ENCODE data around the gene CDHR5. TPM values are rescaled to one million over a fixed set of nuclear protein-coding genes. Genes with fewer than 3 reads are reported as not detected.
A peak's percentile ranks its signal among the peaks of the same experiment; 100 is the strongest.

Gene CDHR5
- total and polyA plus RNA-seq, 7 experiments from 2014 or later: not detected

DNA sequence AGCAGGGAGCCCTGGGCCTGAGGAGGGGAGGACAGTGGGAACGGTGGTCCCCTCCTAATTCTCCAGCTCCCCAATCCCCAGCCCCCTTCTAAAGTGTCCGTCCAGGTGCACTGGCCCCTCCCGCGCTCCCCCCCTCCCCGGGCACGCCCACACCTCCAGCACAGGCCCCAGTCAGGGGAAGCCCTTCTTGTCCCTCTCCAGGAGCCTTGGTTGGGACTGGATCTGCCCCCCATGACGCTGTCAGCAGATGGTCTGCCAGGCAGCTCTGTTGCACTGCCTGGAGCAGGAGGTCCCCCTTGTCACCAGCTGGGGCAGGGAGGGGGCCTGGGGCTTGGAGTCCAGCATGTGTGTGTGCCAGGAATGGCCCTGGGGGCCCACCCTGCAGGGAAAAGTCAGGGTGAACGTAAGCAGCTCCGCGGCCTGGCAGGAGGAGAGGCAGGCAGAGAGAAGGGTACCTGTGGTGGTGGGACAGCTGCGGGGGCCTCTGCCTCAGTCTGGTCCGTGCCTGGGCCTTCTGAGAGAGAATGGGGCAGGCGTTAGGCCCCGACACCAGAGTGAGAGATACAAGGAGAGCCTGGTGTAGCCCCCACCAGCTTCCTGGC, 10.6 kb downstream of the CDHR5 start:
- Histone ChIP-seq H3K4me3 (ENCODE audit: low read length) (no peak overlapping the region), H3K9me3 (ENCODE audit: control insufficient read depth in 2 of 3, low read length in 3 of 3) (no peaks in the 10 kb centered on the region), H3K27ac (ENCODE audit: low read depth, low read length) (peak overlapping the region; percentile 95), H3K27me3 (ENCODE audit: control insufficient read depth in 2 of 2, insufficient read depth in 2 of 2, low read length in 2 of 2) (no peaks in the 10 kb centered on the region), H3K4me1 (ENCODE audit: control insufficient read depth in 2 of 2, insufficient read depth in 2 of 2, low read length in 2 of 2) (peaks cover 8 to 22% of the 10 kb centered on the region in 2 donors), H3K36me3 (ENCODE audit: control insufficient read depth in 2 of 3, insufficient read depth in 3 of 3, low read length in 3 of 3) (peaks cover 0 to 50% (median 22%) of the 10 kb centered on the region in 3 experiments)
- Mint-ChIP-seq H3K9me3 (peaks cover 0 to 2% (median 0%) of the 10 kb centered on the region in 11 donors), H3K4me1 (peaks cover 0 to 22% (median 15%) of the 10 kb centered on the region in 7 donors), H3K27ac (peak overlapping the region; percentile 57 to 95 (median 88)), H3K36me3 (peaks cover 0 to 13% (median 0%) of the 10 kb centered on the region in 5 donors), H3K4me3 (peak overlapping the region; percentile 63 to 86 (median 76)), H3K27me3 (no peaks in the 10 kb centered on the region)
- CTCF ChIA-PET: no interaction called here
- intact Hi-C loops (cut with micrococcal nuclease): no loop called here
- ATAC-seq (no peak), DNase-seq (peak in 1 of 9 donors; percentile 31)
- POLR2A ChIA-PET: interaction anchor here (0.6 to 2.5 kb wide), 8 partner anchors 14 to 389 kb away, joined by 3 to 14 read pairs (median 3); partner anchors contain the start of genes HRAS, PHRF1 and RNH1

GRCh38 chr11:613369-613968, 11.3 kb downstream of the CDHR5 start:
- Mint-ChIP-seq H3K27ac (peak overlapping the region in 7 of 9 donors; percentile 88 to 95 (median 90)), H3K4me1 (peaks cover 0 to 22% (median 15%) of the 10 kb centered on the region in 7 donors), H3K27me3 (no peaks in the 10 kb centered on the region), H3K36me3 (peaks cover 0 to 15% (median 0%) of the 10 kb centered on the region in 5 donors), H3K4me3 (peak overlapping the region in 5 of 10 donors; percentile 13 to 82 (median 63)), H3K9me3 (peaks cover 0 to 2% (median 0%) of the 10 kb centered on the region in 11 donors)
- DNase-seq: peak in 8 of 9 donors; percentile 20 to 89 (median 76)
- no peaks in the 10 kb centered on the region for H3K27me3 ChIP-seq (ENCODE audit: control insufficient read depth in 2 of 2, insufficient read depth in 2 of 2, low read length in 2 of 2)
- no peak overlapping the region for H3K4me3 ChIP-seq (ENCODE audit: low read length)
- ChIA-PET POLR2A (interaction anchor here (0.7 to 2.5 kb wide), 4 partner anchors 37 to 110 kb away, joined by 3 to 14 read pairs (median 3); partner anchors contain the start of genes PHRF1 and RNH1), CTCF (interaction anchor here (0.6 kb wide), 1 partner anchor 36 kb away, joined by 6 read pairs; no protein-coding TSS in a partner anchor)
- H3K27ac ChIP-seq (ENCODE audit: low read depth, low read length): peak overlapping the region; percentile 95
- H3K9me3 ChIP-seq (ENCODE audit: control insufficient read depth in 2 of 3, low read length in 3 of 3): no peaks in the 10 kb centered on the region
- H3K36me3 ChIP-seq (ENCODE audit: control insufficient read depth in 2 of 3, insufficient read depth in 3 of 3, low read length in 3 of 3): peaks cover 0 to 56% (median 22%) of the 10 kb centered on the region in 3 experiments
- intact Hi-C loops (cut with micrococcal nuclease): loop anchor here (1.0 to 2.0 kb wide), 6 partner anchors 37 to 110 kb away; partner anchors contain the start of genes LMNTD2 (in 1 of the 2), LRRC56 (in 1 of the 2), PHRF1 (in 1 of the 2) and RASSF7 (in 1 of the 2)
- H3K4me1 ChIP-seq (ENCODE audit: control insufficient read depth in 2 of 2, insufficient read depth in 2 of 2, low read length in 2 of 2): peaks cover 8 to 22% of the 10 kb centered on the region in 2 donors
- ATAC-seq: peak; percentile 47

GRCh38 chr11:612961-613300, 11.8 kb downstream of the CDHR5 start:
- intact Hi-C loops (cut with micrococcal nuclease): loop anchor here (1.0 to 2.0 kb wide), 6 partner anchors 37 to 110 kb away; partner anchors contain the start of genes LMNTD2 (in 1 of the 2), LRRC56 (in 1 of the 2), PHRF1 (in 1 of the 2) and RASSF7 (in 1 of the 2)
- no peaks in the 10 kb centered on the region for H3K27me3 ChIP-seq (ENCODE audit: control insufficient read depth in 2 of 2, insufficient read depth in 2 of 2, low read length in 2 of 2)
- ChIA-PET POLR2A (interaction anchor here (2.5 kb wide), 1 partner anchor 37 kb away, joined by 14 read pairs; the partner anchor contains the start of gene PHRF1), CTCF (interaction anchor here (0.6 kb wide), 1 partner anchor 36 kb away, joined by 6 read pairs; no protein-coding TSS in a partner anchor)
- Mint-ChIP-seq H3K4me3 (peak overlapping the region in 1 of 10 donors; percentile 20), H3K27me3 (no peaks in the 10 kb centered on the region), H3K27ac (peak overlapping the region in 7 of 9 donors; percentile 58 to 93 (median 89)), H3K9me3 (peaks cover 0 to 2% (median 0%) of the 10 kb centered on the region in 11 donors), H3K36me3 (peaks cover 0 to 15% (median 0%) of the 10 kb centered on the region in 5 donors), H3K4me1 (peaks cover 0 to 22% (median 15%) of the 10 kb centered on the region in 7 donors)
- ATAC-seq (no peak), DNase-seq (peak in 1 of 9 donors; percentile 25)
- peak overlapping the region; percentile 86 for H3K27ac ChIP-seq (ENCODE audit: low read depth, low read length)
- H3K9me3 ChIP-seq (ENCODE audit: control insufficient read depth in 2 of 3, low read length in 3 of 3): no peaks in the 10 kb centered on the region
- H3K36me3 ChIP-seq (ENCODE audit: control insufficient read depth in 2 of 3, insufficient read depth in 3 of 3, low read length in 3 of 3): peaks cover 0 to 62% (median 22%) of the 10 kb centered on the region in 3 experiments
- no peak overlapping the region for H3K4me3 ChIP-seq (ENCODE audit: low read length)
- H3K4me1 ChIP-seq (ENCODE audit: control insufficient read depth in 2 of 2, insufficient read depth in 2 of 2, low read length in 2 of 2): peaks cover 8 to 22% of the 10 kb centered on the region in 2 donors

GRCh38 chr11:612201-612960, 12.4 kb downstream of the CDHR5 start:
- Histone ChIP-seq H3K36me3 (ENCODE audit: control insufficient read depth in 2 of 3, insufficient read depth in 3 of 3, low read length in 3 of 3) (peaks cover 0 to 67% (median 22%) of the 10 kb centered on the region in 3 experiments), H3K9me3 (ENCODE audit: control insufficient read depth in 2 of 3, low read length in 3 of 3) (no peaks in the 10 kb centered on the region), H3K4me1 (ENCODE audit: control insufficient read depth in 2 of 2, insufficient read depth in 2 of 2, low read length in 2 of 2) (peaks cover 8 to 22% of the 10 kb centered on the region in 2 donors), H3K27ac (ENCODE audit: low read depth, low read length) (peak overlapping the region; percentile 86), H3K4me3 (ENCODE audit: low read length) (no peak overlapping the region), H3K27me3 (ENCODE audit: control insufficient read depth in 2 of 2, insufficient read depth in 2 of 2, low read length in 2 of 2) (no peaks in the 10 kb centered on the region)
- intact Hi-C loops (cut with micrococcal nuclease): loop anchor here in 1 of 2 donors (2.0 kb wide), 1 partner anchor 52 kb away; the partner anchor contains the start of genes LMNTD2 and RASSF7
- CTCF ChIA-PET: interaction anchor here (0.6 kb wide), 1 partner anchor 37 kb away, joined by 6 read pairs; no protein-coding TSS in a partner anchor
- Mint-ChIP-seq H3K27ac (peak overlapping the region; percentile 67 to 93 (median 88)), H3K36me3 (peaks cover 0 to 15% (median 0%) of the 10 kb centered on the region in 5 donors), H3K27me3 (no peaks in the 10 kb centered on the region), H3K9me3 (peaks cover 0 to 2% (median 0%) of the 10 kb centered on the region in 11 donors), H3K4me3 (peak overlapping the region in 5 of 10 donors; percentile 23 to 76 (median 58)), H3K4me1 (peaks cover 0 to 22% (median 15%) of the 10 kb centered on the region in 7 donors)
- ATAC-seq (no peak), DNase-seq (peak in 2 of 9 donors; percentile 24 to 25)
- POLR2A ChIA-PET: interaction anchor here (2.5 kb wide), 1 partner anchor 36 kb away, joined by 14 read pairs; the partner anchor contains the start of gene PHRF1

DNA sequence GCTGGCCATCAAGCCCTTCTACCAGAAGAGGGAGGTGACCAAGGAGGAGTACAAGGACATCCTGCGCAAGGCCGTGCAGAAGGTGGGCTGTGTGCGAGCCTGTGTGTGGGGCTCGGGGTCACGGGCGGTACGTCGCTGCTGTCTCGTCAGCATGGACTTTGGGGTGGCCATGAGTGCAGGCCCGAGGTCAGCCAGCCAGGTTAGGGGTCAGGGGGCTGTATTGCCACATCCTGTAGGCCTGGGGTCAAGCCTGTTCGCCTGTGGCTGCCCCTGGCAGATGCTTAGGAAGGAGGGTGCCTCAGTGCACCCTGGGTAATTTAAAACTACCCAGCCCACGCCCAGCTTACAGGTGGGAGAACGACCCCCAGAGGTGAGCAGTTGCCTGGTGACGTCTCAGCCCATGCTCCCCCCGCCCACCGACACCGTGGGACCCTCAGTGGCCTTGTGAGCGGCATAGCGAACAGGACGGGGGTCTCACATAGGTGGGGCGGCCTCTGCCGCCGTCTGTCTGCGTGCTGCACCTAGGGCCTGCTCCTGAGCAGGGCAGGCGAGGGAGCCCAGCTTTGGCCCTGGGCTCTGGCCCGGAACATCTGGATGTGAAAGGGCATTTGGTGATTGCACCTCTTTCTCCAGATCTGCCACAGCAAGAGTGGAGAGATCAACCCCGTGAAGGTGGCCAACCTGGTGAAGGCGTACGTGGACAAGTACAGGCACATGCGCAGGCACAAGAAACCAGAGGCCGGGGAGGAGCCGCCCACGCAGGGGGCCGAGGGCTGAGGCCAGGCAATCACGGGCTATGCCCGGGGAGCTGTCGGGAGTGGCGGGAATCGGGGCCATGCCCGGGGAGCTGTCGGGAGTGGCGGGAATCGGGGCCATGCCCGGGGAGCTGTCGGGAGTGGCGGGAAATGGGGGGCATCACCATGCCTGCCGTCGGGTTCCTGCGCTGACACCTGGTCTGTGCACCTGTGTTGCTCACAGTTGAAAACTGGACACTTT, 13.5 kb downstream of the CDHR5 start:
- Histone ChIP-seq H3K27me3 (ENCODE audit: control insufficient read depth in 2 of 2, insufficient read depth in 2 of 2, low read length in 2 of 2) (no peaks in the 10 kb centered on the region), H3K4me1 (ENCODE audit: control insufficient read depth in 2 of 2, insufficient read depth in 2 of 2, low read length in 2 of 2) (peaks cover 8 to 22% of the 10 kb centered on the region in 2 donors), H3K27ac (ENCODE audit: low read depth, low read length) (peak overlapping the region; percentile 28), H3K4me3 (ENCODE audit: low read length) (no peak overlapping the region), H3K9me3 (ENCODE audit: control insufficient read depth in 2 of 3, low read length in 3 of 3) (no peaks in the 10 kb centered on the region), H3K36me3 (ENCODE audit: control insufficient read depth in 2 of 3, insufficient read depth in 3 of 3, low read length in 3 of 3) (peaks cover 0 to 78% (median 27%) of the 10 kb centered on the region in 3 experiments)
- Mint-ChIP-seq H3K4me1 (peaks cover 0 to 19% (median 14%) of the 10 kb centered on the region in 7 donors), H3K27ac (peak overlapping the region in 7 of 9 donors; percentile 48 to 93 (median 78)), H3K9me3 (peaks cover 0 to 2% (median 0%) of the 10 kb centered on the region in 11 donors), H3K36me3 (peaks cover 0 to 20% (median 5%) of the 10 kb centered on the region in 5 donors), H3K27me3 (no peaks in the 10 kb centered on the region), H3K4me3 (no peak overlapping the region)
- intact Hi-C loops (cut with micrococcal nuclease): no loop called here
- no peak for ATAC-seq
- CTCF ChIA-PET: no interaction called here
- DNase-seq: peak in 1 of 9 donors; percentile 26
- POLR2A ChIA-PET: no interaction called here
